AML-193 (cell line): Measurements from ENCODE around the gene NRIP1.

Experiments used
- DNase-seq, 2 experiments: peaks; one replicate each; lab custom pipeline; 2025; lab: John Stamatoyannopoulos, UW

Gene NRIP1

GRCh38 chr21:15064576-15065391 is at the start of gene NRIP1:
Gene NRIP1 (minus strand): TSS chr21:15065000. CDS start chr21:14968192, 96,808 bp downstream.
- peak; percentile 80 to 81 for DNase-seq

GRCh38 chr21:15112858-15113257 is 48.1 kb upstream of the NRIP1 start:
- DNase-seq = no peak

GRCh38 chr21:15108801-15109200 is 44.0 kb upstream of the NRIP1 start:
- no peak for DNase-seq

- DNase-seq = no peak
These were observed 39.7 kb upstream of the NRIP1 start for GRCh38 chr21:15104470-15104869.

- DNase-seq = no peak
These were observed 34.1 kb upstream of the NRIP1 start for GRCh38 chr21:15098908-15099307.

- DNase-seq = no peak
These were observed 33.4 kb upstream of the NRIP1 start for GRCh38 chr21:15098181-15098580.

- no peak for DNase-seq
These were observed 32.8 kb upstream of the NRIP1 start for GRCh38 chr21:15097580-15097979.

GRCh38 chr21:15096146-15096545 is 31.3 kb upstream of the NRIP1 start:
- DNase-seq = no peak

- no peak for DNase-seq
These were observed 30.5 kb upstream of the NRIP1 start for GRCh38 chr21:15095326-15095725.

GRCh38 chr21:15094706-15095105 is 29.9 kb upstream of the NRIP1 start:
- no peak for DNase-seq

- DNase-seq = no peak
These were observed 28.4 kb upstream of the NRIP1 start for GRCh38 chr21:15093216-15093615.

GRCh38 chr21:15092745-15093144 is 27.9 kb upstream of the NRIP1 start:
- no peak for DNase-seq

GRCh38 chr21:15090390-15090789 is 25.6 kb upstream of the NRIP1 start:
- no peak for DNase-seq

GRCh38 chr21:15088488-15088887 is 23.7 kb upstream of the NRIP1 start:
- no peak for DNase-seq

- no peak for DNase-seq
These were observed 19.9 kb upstream of the NRIP1 start for GRCh38 chr21:15084668-15085067.

- no peak for DNase-seq
These were observed 15.7 kb upstream of the NRIP1 start for GRCh38 chr21:15080526-15080925.

- DNase-seq = no peak
These were observed 14.5 kb upstream of the NRIP1 start for GRCh38 chr21:15079269-15079668.

GRCh38 chr21:15078180-15078579 is 13.4 kb upstream of the NRIP1 start:
- DNase-seq = no peak

GRCh38 chr21:15077529-15078145 is 12.8 kb upstream of the NRIP1 start:
- no peak for DNase-seq

GRCh38 chr21:15076730-15077129 is 11.9 kb upstream of the NRIP1 start:
- DNase-seq = no peak

GRCh38 chr21:15071009-15071408 is 6.2 kb upstream of the NRIP1 start:
- no peak for DNase-seq

- peak in 1 of 2 experiments; percentile 28 for DNase-seq
These were observed 1.3 kb upstream of the NRIP1 start for GRCh38 chr21:15066123-15066575.

- DNase-seq = peak; percentile 51 to 58
These were observed 757 bp upstream of the NRIP1 start for GRCh38 chr21:15065392-15066122.
